SK-N-SH (cell line): ENCODE results near the gene PDIA4. TPM values are rescaled to one million over a fixed set of nuclear protein-coding genes. Genes with fewer than 3 reads are reported as not detected.
A peak's percentile ranks its signal among the peaks of the same experiment; 100 is the strongest.

ENCODE experiments used
- CTCF ChIA-PET: fragments of 300-600, 350-600 bp; formaldehyde crosslinking; extraction: SDS; loops from one replicate; lab custom pipeline; 2021; lab: Yijun Ruan, JAX
- POLR2A ChIA-PET: fragments of 350-600 bp; sonication (Branson Sonifier 250); formaldehyde crosslinking; extraction: SDS; loops from one replicate; lab custom pipeline; 2020; ENCODE audit warnings: antibody characterized with exemption, inconsistent platforms; lab: Yijun Ruan, JAX
- DNase-seq: peaks from one replicate; pipeline ENCODE4 v3.0.0; 2012
- H2AFZ ChIP-seq: fragments of 200-600 bp; sonication (generic); 2 replicates; pipeline ENCODE4 v1.8.1; 2016; ENCODE audit warnings: antibody characterized with exemption, mild to moderate bottlenecking, low read depth
- H3F3A ChIP-seq: fragments of 200-600 bp; sonication (generic); replicated peaks from 2 replicates; pipeline ENCODE3; 2016; ENCODE audit warnings: antibody characterized with exemption, mild to moderate bottlenecking; ENCODE audit not compliant: insufficient read depth
- H3K27ac ChIP-seq, 2 experiments: fragments of 200-500 bp in 1 of 2; fragments of 200-600 bp in 1 of 2; sonication (Bioruptor generic) in 1 of 2; sonication (generic), shearing (Covaris generic) in 1 of 2; 2 replicates each; pipeline versions ENCODE4 v1.5.1 to v1.6.1; 2014 to 2016; ENCODE audit warnings: low read depth in 2 of 2, inconsistent platforms in 1 of 2, low read length in 1 of 2, mild to moderate bottlenecking in 1 of 2, mixed read lengths in 1 of 2
- H3K27me3 ChIP-seq: fragments of 200-600 bp; sonication (generic), shearing (Covaris generic); 2 replicates; pipeline ENCODE4 v1.6.1; 2016; ENCODE audit warnings: mixed run types; ENCODE audit not compliant: insufficient read depth
- H3K36me3 ChIP-seq, 2 experiments: fragments of 200-500 bp in 1 of 2; fragments of 200-600 bp in 1 of 2; sonication (Bioruptor generic) in 1 of 2; sonication (generic) in 1 of 2; replicated peaks in 1 of 2; 2 replicates each; pipeline versions ENCODE3 to v1.5.1; 2014 to 2016; ENCODE audit warnings: low read length in 1 of 2, mild to moderate bottlenecking in 1 of 2; ENCODE audit not compliant: insufficient read depth in 2 of 2, control insufficient read depth in 1 of 2
- H3K4me1 ChIP-seq, 2 experiments: fragments of 200-500 bp in 1 of 2; fragments of 200-600 bp in 1 of 2; sonication (Bioruptor generic) in 1 of 2; sonication (generic), shearing (Covaris generic) in 1 of 2; 2 replicates each; pipeline versions ENCODE4 v1.5.1 to v1.6.1; 2014 to 2016; ENCODE audit warnings: low read depth in 1 of 2, low read length in 1 of 2, mixed run types in 1 of 2; ENCODE audit not compliant: insufficient read depth in 2 of 2, control insufficient read depth in 1 of 2
- H3K4me2 ChIP-seq: fragments of 200-600 bp; sonication (generic), shearing (Covaris generic); 2 replicates; pipeline ENCODE4 v1.6.1; 2017; ENCODE audit warnings: mixed run types
- H3K4me3 ChIP-seq, 2 experiments: fragments of 200-500 bp in 1 of 2; fragments of 200-600 bp in 1 of 2; sonication (Bioruptor generic) in 1 of 2; sonication (generic), shearing (Covaris generic) in 1 of 2; 2 replicates each; pipeline versions ENCODE4 v1.5.1 to v1.8.1; 2014 to 2016; ENCODE audit warnings: low read depth in 2 of 2, inconsistent platforms in 1 of 2, low read length in 1 of 2, mild to moderate bottlenecking in 1 of 2, mixed read lengths in 1 of 2, moderate library complexity in 1 of 2
- H3K79me2 ChIP-seq: fragments of 200-600 bp; sonication (generic); 2 replicates; pipeline ENCODE4 v1.8.1; 2017; ENCODE audit warnings: mild to moderate bottlenecking; ENCODE audit not compliant: insufficient read depth
- H3K9ac ChIP-seq: fragments of 200-600 bp; sonication (generic); 2 replicates; pipeline ENCODE4 v1.6.1; 2017; ENCODE audit warnings: mixed run types
- H3K9me2 ChIP-seq: fragments of 200-600 bp; sonication (generic); 2 replicates; pipeline ENCODE4 v1.6.1; 2017; ENCODE audit warnings: mixed run types
- H3K9me3 ChIP-seq: fragments of 200-600 bp; sonication (generic); 2 replicates; pipeline ENCODE4 v1.6.1; 2017; ENCODE audit warnings: mixed run types, mild to moderate bottlenecking, moderate library complexity
- H4K20me1 ChIP-seq: fragments of 200-600 bp; sonication (generic); 2 replicates; pipeline ENCODE4 v1.6.1; 2017; ENCODE audit warnings: mild to moderate bottlenecking, mixed run types; ENCODE audit not compliant: insufficient read depth
- CHD2 ChIP-seq: fragments of 150-350 bp; IDR thresholded peaks from 2 replicates; pipeline ENCODE4 v1.6.1; 2018; ENCODE audit warnings: low read length; ENCODE audit not compliant: partially characterized antibody
- EP300 ChIP-seq, 2 experiments: IDR thresholded peaks; 2 replicates each; pipeline versions ENCODE4 v1.4.0 to v1.6.1; 2012; ENCODE audit warnings: borderline replicate concordance in 1 of 2, low read depth in 1 of 2, low read length in 1 of 2
- EZH2phosphoT487 ChIP-seq: fragments of 200-600 bp; sonication (generic); IDR thresholded peaks from 2 replicates; pipeline ENCODE4 v1.6.1; 2017; ENCODE audit warnings: low read depth, mixed run types, mild to moderate bottlenecking, antibody characterized with exemption, moderate library complexity, borderline replicate concordance
- FOXJ3 ChIP-seq: sonication (generic); formaldehyde crosslinking; IDR thresholded peaks from 2 replicates; pipeline ENCODE4 v1.5.1; 2020; ENCODE audit warnings: mild to moderate bottlenecking, missing genetic modification reagents
- FOXM1 ChIP-seq: IDR thresholded peaks from 2 replicates; pipeline ENCODE4 v1.4.0; 2012; ENCODE audit warnings: low read depth, mild to moderate bottlenecking
- GABPA ChIP-seq: IDR thresholded peaks from 2 replicates; pipeline ENCODE4 v1.4.0; 2012; ENCODE audit warnings: low read depth, mild to moderate bottlenecking
- GATA2 ChIP-seq: sonication (generic); formaldehyde crosslinking; IDR thresholded peaks from 2 replicates; pipeline ENCODE4 v1.5.0; 2020; ENCODE audit warnings: mild to moderate bottlenecking, missing genetic modification reagents
- IRF3 ChIP-seq: fragments of 150-350 bp; IDR thresholded peaks from 2 replicates; pipeline ENCODE4 v1.6.1; 2016; ENCODE audit warnings: mild to moderate bottlenecking, low read depth, low read length
- JUND ChIP-seq: IDR thresholded peaks from 2 replicates; pipeline ENCODE4 v1.4.0; 2012
- MAX ChIP-seq: IDR thresholded peaks from 2 replicates; pipeline ENCODE4 v1.4.0; 2012; ENCODE audit warnings: low read depth
- MEF2A ChIP-seq: IDR thresholded peaks from 2 replicates; pipeline ENCODE4 v1.4.0; 2012; ENCODE audit warnings: low read depth, borderline replicate concordance
- MXI1 ChIP-seq: IDR thresholded peaks from 2 replicates; pipeline ENCODE4 v1.6.1; 2012; ENCODE audit warnings: mild to moderate bottlenecking, low read depth, low read length, improper control_type of control experiment
- NFIC ChIP-seq: IDR thresholded peaks from 2 replicates; pipeline ENCODE4 v1.4.0; 2012; ENCODE audit warnings: borderline replicate concordance
- NRF1 ChIP-seq: IDR thresholded peaks from 2 replicates; pipeline ENCODE4 v1.6.1; 2012; ENCODE audit warnings: low read depth, mild to moderate bottlenecking, low read length
- PBX3 ChIP-seq: IDR thresholded peaks from 2 replicates; pipeline ENCODE4; 2012
- RCOR1 ChIP-seq: fragments of 150-350 bp; IDR thresholded peaks from 2 replicates; pipeline ENCODE4 v1.6.1; 2017; ENCODE audit warnings: antibody characterized with exemption, low read length
- RFX5 ChIP-seq: IDR thresholded peaks from 2 replicates; pipeline ENCODE4 v1.6.1; 2012; ENCODE audit warnings: mild to moderate bottlenecking, improper control_type of control experiment, low read length
- RXRA ChIP-seq: IDR thresholded peaks from 2 replicates; pipeline ENCODE4 v1.4.0; 2012; ENCODE audit warnings: low read depth, mild to moderate bottlenecking, borderline replicate concordance
- SIN3A ChIP-seq: IDR thresholded peaks from 2 replicates; pipeline ENCODE4 v1.6.1; 2012; ENCODE audit warnings: low read depth, mild to moderate bottlenecking, low read length, moderate library complexity, borderline replicate concordance
- SMC3 ChIP-seq: IDR thresholded peaks from 2 replicates; pipeline ENCODE4 v1.6.1; 2012; ENCODE audit warnings: low read depth, low read length, improper control_type of control experiment
- TAF1 ChIP-seq: IDR thresholded peaks from 2 replicates; pipeline ENCODE4 v1.6.1; 2012; ENCODE audit warnings: low read depth, mild to moderate bottlenecking, low read length, moderate library complexity, borderline replicate concordance
- TEAD4 ChIP-seq: IDR thresholded peaks from 2 replicates; pipeline ENCODE4 v1.4.0; 2012; ENCODE audit warnings: mild to moderate bottlenecking, borderline replicate concordance; ENCODE audit not compliant: insufficient read depth
- USF1 ChIP-seq: IDR thresholded peaks from 2 replicates; pipeline ENCODE4 v1.4.0; 2012; ENCODE audit warnings: low read depth, borderline replicate concordance
- USF2 ChIP-seq: fragments of 150-350 bp; IDR thresholded peaks from 2 replicates; pipeline ENCODE4 v1.6.1; 2017; ENCODE audit warnings: antibody characterized with exemption, low read length, low read depth, borderline replicate concordance
- YY1 ChIP-seq: IDR thresholded peaks from 2 replicates; pipeline ENCODE4 v1.4.0; 2012; ENCODE audit warnings: low read depth, mild to moderate bottlenecking
- ZBTB33 ChIP-seq: IDR thresholded peaks from 2 replicates; pipeline ENCODE4 v1.4.0; 2012; ENCODE audit warnings: low read depth, borderline replicate concordance
- WGBS: methylation state at CpG from one replicate; pipeline ENCODE4 v1.1.6; 2017; ENCODE audit warnings: low lambda C conversion rate; 5-methylcytosine and 5-hydroxymethylcytosine counted together
- polyA plus RNA-seq, 3 experiments: library from polyadenylated mRNA; depleted of rRNA; stranded (reverse); fragments of >200 nt; gene quantifications; 2 replicates each; pipeline ENCODE4 v1.2.3, GENCODE V29; 2012

PDIA4 gene
- polyA plus RNA-seq (2012; rRNA removed): 393 and 400 TPM in 2 replicates
- polyA plus RNA-seq (2012; cell fraction: cytosol; rRNA removed): 316 and 398 TPM in 2 replicates
- 171 and 252 TPM in 2 replicates for polyA plus RNA-seq (2012; cell fraction: nucleus; rRNA removed)

- peaks cover 5 to 17% of the 10 kb centered on the region in 2 experiments; a peak in 3 of 4 replicates for H3K4me1 ChIP-seq
- ChIA-PET CTCF (interaction anchor here (0.7 to 3.0 kb wide), 9 partner anchors 15 to 65 kb away, joined by 3 to 26 read pairs (median 3); no protein-coding TSS in a partner anchor), POLR2A (interaction anchor here (0.6 to 2.5 kb wide), 4 partner anchors 22 to 118 kb away, joined by 3 to 25 read pairs (median 4); partner anchors contain the start of gene ZNF398)
- H3K4me2 ChIP-seq: peak within 1 kb of the TSS; percentile 89
- no peaks in the 10 kb centered on the region for H3K9me3 ChIP-seq
- DNase-seq: peak; percentile 100
- H3K4me3 ChIP-seq: peak within 1 kb of the TSS; percentile 85 to 97
- peaks cover 0 to 12% of the 10 kb centered on the region in 2 experiments for H3K36me3 ChIP-seq
- H3F3A ChIP-seq: peaks cover 10% of the 10 kb centered on the region
- H3K27me3 ChIP-seq: no peaks in the 10 kb centered on the region
- peak within 1 kb of the TSS; percentile 85 for H2AFZ ChIP-seq
- H3K79me2 ChIP-seq: peaks cover 46% of the 10 kb centered on the region
- 2% methylated on average over 68 of the region's 87 CpGs for WGBS
- H4K20me1 ChIP-seq: no peaks in the 10 kb centered on the region
- no peaks in the 10 kb centered on the region for H3K9me2 ChIP-seq
- peak within 1 kb of the TSS; percentile 82 to 92 for H3K27ac ChIP-seq
- peak within 1 kb of the TSS; percentile 89 for H3K9ac ChIP-seq
- TF ChIP-seq JUND: no peak
- TF ChIP-seq USF1: peak; percentile 69; the same call in 1 of the 2 replicates
- no peak for TF ChIP-seq TEAD4
- TF ChIP-seq RXRA: no peak
- TF ChIP-seq IRF3: no peak; the same call in none of the 2 replicates
- TF ChIP-seq MXI1: peak; percentile 100
- no peak for TF ChIP-seq EZH2phosphoT487
- no peak for TF ChIP-seq USF2
- peak; percentile 93 for TF ChIP-seq PBX3
- TF ChIP-seq TAF1: peak; percentile 87
- 0 out of 2 replicates have a peak, but pooled peaks have one; percentile 66 for TF ChIP-seq YY1
- TF ChIP-seq GATA2: no peak
- TF ChIP-seq NFIC: 0 out of 2 replicates have a peak, but pooled peaks have one; percentile 20
- peak; percentile 29; the same call in 1 of the 2 replicates for TF ChIP-seq SMC3
- TF ChIP-seq RCOR1: peak; percentile 73
- no peak for TF ChIP-seq MEF2A
- TF ChIP-seq SIN3A: peak; percentile 92
- TF ChIP-seq EP300 (IDR thresholded peaks at IDR 0.05; ENCODE audit: borderline replicate concordance in 1 of 2, low read depth in 1 of 2, low read length in 1 of 2): peak in 1 of 2 experiments; percentile 51; a peak in 2 of 4 replicates
- TF ChIP-seq RFX5: peak; percentile 88
- no peak; the same call in 1 of the 2 replicates for TF ChIP-seq FOXM1
- TF ChIP-seq MAX: peak; percentile 99
- TF ChIP-seq NRF1: peak; percentile 81
- peak; percentile 68 for TF ChIP-seq CHD2
- 0 out of 2 replicates have a peak, but pooled peaks have one; percentile 51 for TF ChIP-seq FOXJ3 (CRISPR knock-in tag)
- TF ChIP-seq ZBTB33: no peak
- TF ChIP-seq GABPA: peak; percentile 88
These were observed at the start of gene PDIA4 for GRCh38 chr7:149028346-149029109. Gene PDIA4 (minus strand): TSS chr7:149028505. CDS start chr7:149028408, 97 bp downstream.
